ENCODE results near the gene TBX4.

Gene TBX4

GRCh38 chr17:61480414-61480807, 28.2 kb downstream of the TBX4 start:
- H3K4me2 ChIP-seq (ENCODE audit: low read depth, low read length, poor library complexity, severe bottlenecking): no peak overlapping the region
- no peaks in the 10 kb centered on the region for H3F3A ChIP-seq (ENCODE audit: low read depth)
- no peaks in the 10 kb centered on the region for H3K4me1 ChIP-seq (ENCODE audit: insufficient read depth, low read length, poor library complexity, severe bottlenecking)
- H2AFZ ChIP-seq (ENCODE audit: low read length): no peak overlapping the region
- H3K36me3 ChIP-seq (ENCODE audit: insufficient read depth, low read length): no peaks in the 10 kb centered on the region
- no peaks in the 10 kb centered on the region for H4K20me1 ChIP-seq (ENCODE audit: insufficient read depth, low read length, poor library complexity, severe bottlenecking)
- TF ChIP-seq EZH2phosphoT487 (IDR thresholded peaks at IDR 0.05; ENCODE audit: borderline replicate concordance) (no peak), CTCF (conservative IDR thresholded peaks at IDR 0.05; ENCODE audit: low read length) (no peak)
- H3K79me2 ChIP-seq (ENCODE audit: insufficient read depth, low read length): no peaks in the 10 kb centered on the region
- H3K9me2 ChIP-seq (replicated peaks; ENCODE audit: low read depth, low read length): no peaks in the 10 kb centered on the region
- H3K9me3 ChIP-seq (ENCODE audit: insufficient read depth, low read depth, low read length): no peaks in the 10 kb centered on the region
- no peak overlapping the region for H3K4me3 ChIP-seq (ENCODE audit: low read length, poor library complexity, severe bottlenecking)
- no peaks in the 10 kb centered on the region for H3K27me3 ChIP-seq (ENCODE audit: insufficient read depth, low read length, poor library complexity, severe bottlenecking)
- no peak overlapping the region for H3K9ac ChIP-seq (ENCODE audit: low read depth, low read length, poor library complexity, severe bottlenecking)

GRCh38 chr17:61481421-61481820, 29.2 kb downstream of the TBX4 start:
- Histone ChIP-seq H3F3A (ENCODE audit: low read depth) (no peaks in the 10 kb centered on the region), H3K9ac (ENCODE audit: low read depth, low read length, poor library complexity, severe bottlenecking) (no peak overlapping the region), H3K9me2 (replicated peaks; ENCODE audit: low read depth, low read length) (no peaks in the 10 kb centered on the region), H3K79me2 (ENCODE audit: insufficient read depth, low read length) (no peaks in the 10 kb centered on the region), H3K36me3 (ENCODE audit: insufficient read depth, low read length) (no peaks in the 10 kb centered on the region), H3K4me3 (ENCODE audit: low read length, poor library complexity, severe bottlenecking) (no peak overlapping the region), H3K4me1 (ENCODE audit: insufficient read depth, low read length, poor library complexity, severe bottlenecking) (peaks cover 4% of the 10 kb centered on the region), H4K20me1 (ENCODE audit: insufficient read depth, low read length, poor library complexity, severe bottlenecking) (no peaks in the 10 kb centered on the region), H3K4me2 (ENCODE audit: low read depth, low read length, poor library complexity, severe bottlenecking) (no peak overlapping the region), H2AFZ (ENCODE audit: low read length) (no peak overlapping the region), H3K9me3 (ENCODE audit: insufficient read depth, low read depth, low read length) (no peaks in the 10 kb centered on the region), H3K27me3 (ENCODE audit: insufficient read depth, low read length, poor library complexity, severe bottlenecking) (no peaks in the 10 kb centered on the region)
- TF ChIP-seq EZH2phosphoT487 (IDR thresholded peaks at IDR 0.05; ENCODE audit: borderline replicate concordance): no peak
- 0 out of 2 replicates have a peak, but pooled peaks have one; percentile 16 for TF ChIP-seq CTCF (conservative IDR thresholded peaks at IDR 0.05; ENCODE audit: low read length)

- no peaks in the 10 kb centered on the region for H4K20me1 ChIP-seq (ENCODE audit: insufficient read depth, low read length, poor library complexity, severe bottlenecking)
- no peaks in the 10 kb centered on the region for H3K79me2 ChIP-seq (ENCODE audit: insufficient read depth, low read length)
- no peaks in the 10 kb centered on the region for H3K36me3 ChIP-seq (ENCODE audit: insufficient read depth, low read length)
- no peak for TF ChIP-seq CTCF (conservative IDR thresholded peaks at IDR 0.05; ENCODE audit: low read length)
- TF ChIP-seq EZH2phosphoT487 (IDR thresholded peaks at IDR 0.05; ENCODE audit: borderline replicate concordance): no peak
- no peaks in the 10 kb centered on the region for H3K27me3 ChIP-seq (ENCODE audit: insufficient read depth, low read length, poor library complexity, severe bottlenecking)
- no peak overlapping the region for H3K9ac ChIP-seq (ENCODE audit: low read depth, low read length, poor library complexity, severe bottlenecking)
- no peaks in the 10 kb centered on the region for H3K9me2 ChIP-seq (replicated peaks; ENCODE audit: low read depth, low read length)
- H3F3A ChIP-seq (ENCODE audit: low read depth): no peaks in the 10 kb centered on the region
- H3K9me3 ChIP-seq (ENCODE audit: insufficient read depth, low read depth, low read length): no peaks in the 10 kb centered on the region
- no peak overlapping the region for H2AFZ ChIP-seq (ENCODE audit: low read length)
- H3K4me2 ChIP-seq (ENCODE audit: low read depth, low read length, poor library complexity, severe bottlenecking): no peak overlapping the region
- peaks cover 5% of the 10 kb centered on the region for H3K4me1 ChIP-seq (ENCODE audit: insufficient read depth, low read length, poor library complexity, severe bottlenecking)
- H3K4me3 ChIP-seq (ENCODE audit: low read length, poor library complexity, severe bottlenecking): no peak overlapping the region
Observed at GRCh38 chr17:61482467-61482866, 30.2 kb downstream of the TBX4 start.
